GM12873 (cell line): Measurements from ENCODE around the gene AIMP1.

Experiments
- TF ChIP-seq, protein P1 (sequence below): IDR thresholded peaks from 2 replicates; pipeline ENCODE4 v1.5.1; 2012; ENCODE audit warnings: low read depth, mild to moderate bottlenecking, moderate library complexity, low read length, control low read depth; ENCODE audit not compliant: insufficient read depth; ENCODE audit errors: missing control alignments

Gene AIMP1

DNA sequence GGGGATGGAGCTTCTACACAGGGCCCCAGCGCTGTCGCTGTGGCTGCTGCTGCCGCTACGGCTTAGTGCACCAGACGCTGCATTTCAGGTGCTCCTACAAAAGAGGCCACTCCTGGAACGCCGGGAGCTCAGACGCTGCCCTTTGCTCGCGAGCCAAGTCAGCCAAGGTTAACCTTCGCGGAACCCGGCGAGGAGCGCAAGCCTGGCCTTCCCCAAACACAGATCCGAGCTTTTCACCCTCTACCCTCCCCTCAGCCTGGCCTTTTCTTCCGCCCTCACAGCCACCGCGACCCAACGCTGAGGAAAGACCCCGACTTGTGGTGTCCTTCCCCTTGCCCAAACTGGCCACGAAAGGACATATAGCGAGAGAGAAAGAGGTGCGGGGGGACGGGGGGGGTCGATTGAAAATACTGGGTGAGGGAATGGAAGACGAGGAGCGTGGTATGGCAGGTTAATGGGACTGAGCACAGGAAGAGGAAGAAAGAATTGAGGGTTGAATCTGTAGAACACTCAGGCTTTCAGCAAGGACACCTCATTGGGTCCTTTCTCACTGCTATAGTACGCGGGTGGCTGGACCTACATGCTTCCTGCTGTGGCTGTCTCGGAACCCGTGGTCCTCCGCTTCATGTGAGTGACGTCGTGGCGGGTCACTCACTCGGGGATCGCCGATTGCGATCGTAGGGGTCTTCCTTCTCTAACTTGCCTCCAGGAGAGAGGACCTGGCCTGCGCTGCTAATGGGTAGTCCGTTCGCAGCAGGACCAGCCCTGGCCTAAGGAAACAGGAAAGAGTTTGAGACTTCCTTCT is at the start of gene AIMP1, which contains the start of gene TBCK:
Gene AIMP1 (plus strand): TSS at position 583 of the 805 bp plus-strand sequence. CDS start 8,460 bp downstream, outside the sequence.
Gene TBCK (minus strand): TSS at position 242 of the 805 bp plus-strand sequence. CDS start 7,249 bp downstream, outside the sequence.
- TF ChIP-seq, protein P1, sequence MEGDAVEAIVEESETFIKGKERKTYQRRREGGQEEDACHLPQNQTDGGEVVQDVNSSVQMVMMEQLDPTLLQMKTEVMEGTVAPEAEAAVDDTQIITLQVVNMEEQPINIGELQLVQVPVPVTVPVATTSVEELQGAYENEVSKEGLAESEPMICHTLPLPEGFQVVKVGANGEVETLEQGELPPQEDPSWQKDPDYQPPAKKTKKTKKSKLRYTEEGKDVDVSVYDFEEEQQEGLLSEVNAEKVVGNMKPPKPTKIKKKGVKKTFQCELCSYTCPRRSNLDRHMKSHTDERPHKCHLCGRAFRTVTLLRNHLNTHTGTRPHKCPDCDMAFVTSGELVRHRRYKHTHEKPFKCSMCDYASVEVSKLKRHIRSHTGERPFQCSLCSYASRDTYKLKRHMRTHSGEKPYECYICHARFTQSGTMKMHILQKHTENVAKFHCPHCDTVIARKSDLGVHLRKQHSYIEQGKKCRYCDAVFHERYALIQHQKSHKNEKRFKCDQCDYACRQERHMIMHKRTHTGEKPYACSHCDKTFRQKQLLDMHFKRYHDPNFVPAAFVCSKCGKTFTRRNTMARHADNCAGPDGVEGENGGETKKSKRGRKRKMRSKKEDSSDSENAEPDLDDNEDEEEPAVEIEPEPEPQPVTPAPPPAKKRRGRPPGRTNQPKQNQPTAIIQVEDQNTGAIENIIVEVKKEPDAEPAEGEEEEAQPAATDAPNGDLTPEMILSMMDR = no peak

DNA sequence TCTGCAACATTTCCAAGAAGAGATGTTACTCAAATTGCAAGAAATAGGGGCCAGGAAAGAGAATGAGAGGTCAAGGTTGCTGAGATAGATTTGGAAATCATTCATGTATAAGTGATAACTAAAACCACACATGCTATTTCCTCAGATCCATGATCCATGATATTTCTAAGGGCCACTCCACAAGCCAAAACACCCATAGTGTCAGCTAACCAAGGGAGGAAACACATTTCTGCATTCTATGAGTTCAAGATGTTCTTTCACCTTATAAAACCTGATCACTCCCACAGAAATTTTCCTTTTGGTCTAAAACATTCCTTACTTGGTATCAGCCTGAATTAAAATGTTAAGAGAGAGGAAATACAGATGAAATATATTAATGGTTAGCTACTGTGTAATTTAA is 47.6 kb upstream of the AIMP1 start:
- TF ChIP-seq, protein P1 = no peak

DNA sequence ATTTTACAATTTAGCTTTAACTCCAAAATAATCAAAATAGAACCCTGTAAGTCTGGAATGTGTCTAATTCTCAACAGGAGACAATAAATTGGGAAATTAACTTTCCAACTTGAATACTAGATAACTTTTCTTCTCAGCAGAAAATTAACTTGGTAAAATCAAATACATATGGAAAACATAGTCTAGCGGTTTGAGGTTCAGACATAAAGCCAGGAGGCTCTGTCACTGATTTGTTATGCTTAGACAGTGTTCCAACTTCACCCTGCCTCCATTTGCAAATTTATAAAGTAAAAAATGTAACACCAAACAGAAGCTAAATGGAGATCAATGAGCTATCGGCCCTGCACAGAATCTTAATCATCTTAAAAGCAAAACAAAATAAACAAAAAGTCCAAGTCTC is 46.6 kb upstream of the AIMP1 start:
- TF ChIP-seq, protein P1 = no peak

DNA sequence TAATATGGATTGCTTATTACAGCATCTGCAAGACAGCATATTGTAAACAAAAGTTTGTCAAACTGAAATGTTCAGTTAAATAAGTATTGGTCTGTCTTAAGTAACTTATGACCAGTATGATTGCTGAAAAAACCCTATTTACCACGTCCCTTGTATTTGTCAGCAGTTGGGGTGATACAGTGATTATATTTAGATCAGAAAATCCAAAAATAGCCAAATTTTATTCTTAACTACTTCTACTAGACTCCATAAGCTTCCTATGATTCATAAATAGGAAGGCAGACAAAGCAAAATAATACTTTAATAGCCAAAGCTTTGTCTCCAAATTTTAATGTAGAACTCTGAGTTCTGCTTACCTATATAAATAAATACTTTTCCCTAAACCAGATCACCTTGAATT is 45.6 kb upstream of the AIMP1 start:
- TF ChIP-seq, protein P1 = no peak

DNA sequence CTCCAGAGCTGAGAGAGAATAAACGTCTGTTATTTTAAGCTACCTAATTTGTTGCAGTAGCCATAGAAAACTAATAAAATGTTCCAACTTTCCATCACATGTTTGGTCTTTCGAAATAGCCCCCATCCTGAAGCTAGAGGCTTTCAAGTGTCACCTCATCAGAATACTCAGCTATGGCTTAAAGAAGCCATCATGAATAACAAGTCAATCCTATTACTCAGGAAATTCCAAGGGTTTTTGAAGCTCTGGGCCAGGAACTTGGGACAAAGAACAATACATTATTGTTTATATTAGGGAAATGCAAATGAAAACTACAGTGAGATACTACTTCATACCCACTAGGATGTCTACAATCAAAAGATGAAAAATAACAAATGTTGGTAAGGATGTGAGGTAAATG is 42.5 kb upstream of the AIMP1 start:
- TF ChIP-seq, protein P1 = no peak

DNA sequence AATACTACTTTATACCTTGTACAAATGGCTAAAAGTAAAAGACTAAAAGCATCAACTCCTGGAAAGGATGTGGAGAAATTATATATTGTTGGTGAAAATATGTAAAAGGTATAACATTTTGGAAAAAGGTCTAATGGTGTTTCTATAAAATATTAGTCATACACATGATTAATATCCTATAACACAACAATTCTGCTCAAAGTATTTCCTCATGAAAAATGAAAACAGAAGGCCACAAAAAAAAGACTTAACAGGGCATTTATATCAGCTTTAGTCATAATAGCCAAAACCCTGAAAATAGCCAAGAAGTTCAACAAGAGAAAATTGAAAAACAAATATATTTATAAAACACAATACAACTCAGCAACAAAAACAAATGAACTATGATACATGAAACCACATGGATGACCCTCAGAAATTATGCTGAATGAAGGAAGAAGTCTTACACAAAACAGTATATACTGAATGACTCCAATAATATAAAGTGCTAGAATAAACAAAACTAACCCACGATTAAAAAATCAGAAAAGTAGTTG is 39.1 kb upstream of the AIMP1 start:
- TF ChIP-seq, protein P1 = no peak

DNA sequence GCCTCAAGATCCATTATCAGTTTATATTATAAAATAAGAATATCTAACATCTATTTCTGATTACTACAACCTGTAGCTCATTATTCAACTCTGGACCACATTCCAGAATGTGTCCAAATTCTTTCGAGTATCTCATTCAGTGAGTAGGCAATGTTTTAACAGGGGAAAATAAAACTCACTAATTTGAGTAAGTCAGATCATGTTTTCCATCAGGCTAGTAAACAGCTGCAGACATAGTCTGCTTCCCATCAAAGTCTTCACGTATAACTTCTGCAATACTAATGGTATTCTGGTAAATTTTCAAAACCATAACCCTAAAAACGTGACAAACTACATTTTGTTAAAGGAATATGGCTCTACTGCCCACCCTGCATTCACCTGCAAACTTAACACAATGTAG is 32.1 kb upstream of the AIMP1 start:
- TF ChIP-seq, protein P1 = no peak
